ENCODE measurements around the gene PRKRIP1.
"Not testable (repeated sequence)": the region's sequence is repeated elsewhere in the genome, so short reads cannot be mapped to it uniquely, and the experiment has no call there.

Gene PRKRIP1

GRCh38 chr7:102404005-102404861 is 8.1 kb downstream of the PRKRIP1 start:
- peak; percentile 36 for DNase-seq

- DNase-seq: not testable (repeated sequence)
Measured at GRCh38 chr7:102404862-102405188, 8.7 kb downstream of the PRKRIP1 start.

GRCh38 chr7:102407910-102408309 is 11.7 kb downstream of the PRKRIP1 start:
- no peak for DNase-seq

DNA sequence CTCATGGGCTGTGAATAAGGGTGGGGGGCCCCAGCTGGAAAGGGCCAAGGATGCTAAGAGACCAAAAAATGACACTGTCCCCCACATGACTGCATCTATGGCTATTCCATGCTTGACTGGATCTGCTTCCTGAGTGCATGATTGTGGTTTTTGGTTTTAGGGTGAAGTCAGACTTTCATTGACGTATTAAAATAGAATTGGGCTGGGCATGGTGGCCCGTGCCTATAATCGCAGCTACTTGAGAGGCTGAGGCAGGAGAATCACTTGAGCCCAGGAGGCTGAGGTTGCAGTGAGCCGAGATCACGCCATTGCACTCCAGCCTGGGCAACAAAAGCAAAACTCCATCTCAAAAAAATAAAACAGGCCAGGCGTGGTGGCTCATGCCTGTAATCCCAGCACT is 12.4 kb downstream of the PRKRIP1 start:
- DNase-seq: not testable (repeated sequence)

DNA sequence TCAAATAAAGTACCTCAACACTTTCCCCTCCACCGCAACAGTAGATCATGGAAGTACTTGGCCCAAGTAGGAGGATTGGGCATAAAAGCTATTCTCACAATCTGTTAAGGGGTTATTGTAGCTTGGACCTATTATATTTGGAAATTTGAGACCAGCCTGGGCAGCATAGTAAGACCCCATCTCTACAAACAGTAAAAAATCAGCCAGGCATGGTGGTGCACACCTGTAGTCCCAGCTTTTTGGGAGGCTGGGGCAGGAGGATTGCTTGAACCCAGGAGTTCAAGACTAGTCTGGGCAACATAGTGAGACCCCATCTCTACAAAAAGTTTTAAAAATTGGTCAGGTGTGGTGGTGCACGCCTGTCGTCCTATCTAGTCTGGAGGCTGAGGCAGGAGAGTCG is 13.2 kb downstream of the PRKRIP1 start:
- no peak for DNase-seq

- DNase-seq: no peak
Measured at GRCh38 chr7:102410123-102410522, 14.0 kb downstream of the PRKRIP1 start.

GRCh38 chr7:102410918-102411317 is 14.8 kb downstream of the PRKRIP1 start:
- no peak for DNase-seq

- DNase-seq: peak; percentile 44
Measured at GRCh38 chr7:102412548-102412947, 16.4 kb downstream of the PRKRIP1 start.

DNA sequence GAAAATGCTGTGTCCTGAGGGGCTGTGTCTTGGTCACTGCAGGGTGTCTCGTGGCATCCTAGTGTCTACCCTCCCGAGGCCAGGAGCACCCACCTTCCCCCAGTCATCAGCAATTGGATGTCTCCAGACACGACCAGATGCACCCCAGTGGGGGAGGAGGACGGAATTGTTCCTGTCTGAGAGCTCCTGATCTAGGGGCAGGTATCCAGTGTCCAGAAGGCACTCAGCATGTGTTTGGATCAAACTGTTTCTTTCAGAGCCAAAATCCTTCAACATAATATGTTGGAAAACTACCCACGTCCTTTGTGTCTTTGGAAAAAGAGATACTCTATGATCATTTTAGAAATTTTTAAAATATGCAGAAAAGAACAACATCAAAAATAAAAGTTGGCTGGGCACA is 16.9 kb downstream of the PRKRIP1 start:
- DNase-seq: no peak

DNA sequence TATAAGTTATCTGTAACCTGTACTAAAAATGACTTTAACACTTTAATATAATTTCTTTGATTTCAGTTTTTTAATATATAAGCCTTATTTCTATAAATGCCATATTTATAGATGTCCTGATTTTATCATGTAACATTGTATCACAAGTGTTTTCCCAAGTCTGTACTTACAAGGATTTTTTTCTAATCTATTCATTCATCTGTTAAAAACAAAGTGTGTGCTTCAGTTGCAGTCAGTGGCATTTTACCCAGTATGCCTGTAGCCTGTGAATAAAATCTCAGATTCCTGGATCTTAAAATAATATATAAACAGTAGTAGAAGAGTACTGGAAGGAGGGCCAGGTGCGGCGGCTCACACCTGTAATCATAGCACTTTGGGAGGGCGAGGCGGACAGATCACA is 17.4 kb downstream of the PRKRIP1 start:
- DNase-seq: no peak

GRCh38 chr7:102415685-102416225 is 19.6 kb downstream of the PRKRIP1 start:
- DNase-seq: peak; percentile 49

GRCh38 chr7:102416406-102416805 is 20.2 kb downstream of the PRKRIP1 start:
- DNase-seq: no peak

DNA sequence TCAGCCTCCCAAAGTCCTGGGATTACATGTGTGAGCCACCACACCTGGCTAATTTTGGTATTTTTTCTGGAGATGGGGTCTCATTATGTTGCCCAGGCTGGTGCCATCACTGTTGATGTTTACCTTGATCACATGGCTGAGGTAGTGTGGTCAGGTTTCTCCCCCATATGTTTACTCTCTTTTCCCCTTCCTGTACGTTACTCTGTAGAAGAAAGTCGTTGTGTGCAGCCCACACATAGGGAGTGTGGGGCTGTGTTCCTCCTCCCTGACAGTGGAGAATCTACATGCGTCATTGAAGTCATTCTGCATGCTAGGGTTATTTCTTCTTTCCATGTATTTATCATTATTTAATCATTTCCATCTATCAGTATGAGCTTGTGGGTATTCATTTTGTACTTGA is 20.9 kb downstream of the PRKRIP1 start:
- no peak for DNase-seq

- no peak for DNase-seq
Measured at GRCh38 chr7:102418592-102418991, 22.4 kb downstream of the PRKRIP1 start.

GRCh38 chr7:102421706-102422240 is 25.6 kb downstream of the PRKRIP1 start:
- DNase-seq: no peak

DNA sequence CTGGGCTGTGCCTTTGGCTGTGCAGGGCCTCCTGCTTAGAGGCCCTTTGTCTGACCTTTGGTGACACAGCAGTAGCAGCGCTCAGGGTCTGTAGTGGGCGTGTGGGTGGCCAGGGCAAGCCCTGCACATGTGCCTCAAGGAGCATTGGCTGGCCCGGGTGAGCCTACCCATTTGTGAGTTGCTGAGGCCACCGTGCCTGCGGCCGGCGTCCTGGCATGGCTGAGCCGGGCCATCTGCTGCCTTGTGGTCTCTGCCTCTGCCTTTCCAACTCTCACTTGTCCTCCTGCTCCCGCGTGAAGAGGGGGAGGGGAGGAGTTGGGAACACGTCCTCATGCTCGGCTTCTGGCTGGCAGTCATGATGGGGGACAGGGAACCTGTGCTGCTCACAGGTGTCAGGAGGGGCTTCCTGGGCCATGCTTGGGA is 28.0 kb downstream of the PRKRIP1 start:
- no peak for DNase-seq

DNA sequence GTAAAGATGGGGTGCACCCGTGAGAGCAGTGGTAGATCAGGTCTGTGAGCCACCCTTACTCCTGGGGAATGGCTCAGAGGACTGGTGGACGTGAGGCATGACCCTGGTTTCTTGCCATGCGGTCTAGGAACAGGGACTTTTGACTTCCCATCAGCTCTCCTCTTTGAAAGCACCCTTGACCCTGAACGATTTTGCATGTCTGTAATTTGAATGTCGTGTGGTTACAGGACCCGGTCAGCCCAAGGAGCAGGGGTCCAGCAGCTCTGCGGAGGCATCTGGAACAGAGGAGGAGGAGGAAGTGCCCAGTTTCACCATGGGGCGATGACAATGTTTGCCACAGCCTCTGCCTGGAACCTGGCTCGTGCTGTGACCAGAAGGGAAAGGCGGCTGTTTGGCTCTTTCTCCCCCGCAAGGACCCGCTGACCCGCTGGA is 28.6 kb downstream of the PRKRIP1 start:
- DNase-seq: no peak

DNA sequence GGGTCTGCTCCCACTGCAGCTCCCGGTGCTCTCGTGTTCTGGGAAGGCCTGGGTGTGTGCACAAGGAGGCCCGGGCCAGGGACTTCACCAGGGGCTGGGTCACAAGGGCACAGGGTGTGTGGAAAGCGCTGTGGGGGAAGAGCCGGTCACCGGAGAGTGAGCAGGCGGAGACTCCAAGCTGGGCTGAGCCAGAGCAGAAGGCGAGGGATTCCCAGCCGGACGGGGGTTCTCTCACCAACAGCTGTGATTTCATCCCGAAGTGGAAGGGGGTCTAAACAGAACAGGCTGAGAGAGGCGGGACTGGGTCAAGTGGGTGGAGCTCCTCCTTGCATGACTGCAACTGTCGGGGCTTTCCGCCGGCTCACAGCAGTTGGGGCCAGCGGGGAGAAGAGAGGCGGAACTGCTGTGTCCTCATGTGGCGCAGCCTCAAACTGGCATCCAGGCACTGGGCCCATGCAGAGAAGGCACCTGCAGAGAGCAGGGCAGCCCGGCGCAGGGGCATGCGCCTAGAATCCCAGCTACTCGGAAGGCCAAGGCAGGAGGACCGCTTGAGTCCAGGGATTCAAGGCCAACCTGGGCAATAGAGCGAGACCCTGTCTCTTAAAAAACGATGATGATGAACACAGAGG is 29.6 kb downstream of the PRKRIP1 start:
- peak; percentile 85 for DNase-seq

- peak; percentile 76 for DNase-seq
Measured at GRCh38 chr7:102426268-102427018, 30.3 kb downstream of the PRKRIP1 start.

GRCh38 chr7:102427019-102427405 is 30.8 kb downstream of the PRKRIP1 start:
- DNase-seq: no peak

GRCh38 chr7:102429141-102429899 is 33.2 kb downstream of the PRKRIP1 start:
- DNase-seq: no peak

GRCh38 chr7:102431617-102432298 is 35.6 kb downstream of the PRKRIP1 start:
- peak; percentile 39 for DNase-seq

All from activated naive CD4-positive, alpha-beta T cell treated with anti-CD3 and anti-CD28 coated beads, Interleukin-2, amount 50 U/mL, for 16 hours (primary cell).